Measurements from ENCODE around the gene FAM20B.
"Not testable (repeated sequence)": the region's sequence is repeated elsewhere in the genome, so short reads cannot be mapped to it uniquely, and the experiment has no call there.

The FAM20B gene

DNA sequence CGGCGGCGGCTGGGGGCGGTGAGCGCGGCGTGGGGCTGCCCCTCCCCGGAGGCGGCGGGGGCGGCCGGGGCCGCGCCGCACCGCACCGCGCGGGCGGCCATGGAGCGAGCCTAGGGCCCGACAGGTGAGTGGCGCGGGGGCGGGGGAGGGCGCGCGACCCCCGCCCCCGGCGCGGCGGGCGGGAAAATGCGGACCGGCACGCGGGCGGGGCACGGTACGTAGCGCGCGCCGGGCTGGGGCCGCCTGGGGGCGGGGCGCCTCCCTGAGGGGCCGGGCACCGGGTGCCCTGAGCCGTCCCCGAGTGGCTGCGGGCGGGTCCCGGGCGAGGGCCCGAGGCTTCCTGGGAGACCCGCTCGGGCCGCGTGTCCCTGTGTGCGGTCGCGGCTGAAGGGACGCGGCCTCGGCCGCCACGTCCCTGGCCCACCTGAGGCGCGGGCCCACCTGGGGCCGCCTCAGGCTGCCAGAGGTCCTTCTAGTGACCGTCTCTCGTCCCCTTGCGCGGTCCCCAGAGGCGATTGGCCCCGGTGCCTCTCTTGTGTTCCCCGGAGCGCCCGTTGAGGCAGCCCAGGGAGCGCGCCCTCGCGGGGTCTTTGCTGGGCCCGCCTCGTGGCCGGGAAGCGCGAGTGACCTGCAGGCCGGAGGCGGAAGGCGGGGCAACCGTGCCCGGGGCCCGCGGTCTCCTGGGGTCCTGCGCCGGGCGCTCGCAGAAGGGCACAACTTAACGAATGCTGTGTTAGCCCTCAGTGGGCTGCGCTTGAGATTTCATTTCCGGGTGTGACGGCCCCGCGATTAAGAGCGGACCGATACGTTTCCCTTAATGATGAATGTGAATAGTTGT, 500 bp downstream of the FAM20B start:
- peak; percentile 57 for DNase-seq

- no peak for DNase-seq
Observed at GRCh38 chr1:179026813-179027669, 1.3 kb downstream of the FAM20B start.

DNA sequence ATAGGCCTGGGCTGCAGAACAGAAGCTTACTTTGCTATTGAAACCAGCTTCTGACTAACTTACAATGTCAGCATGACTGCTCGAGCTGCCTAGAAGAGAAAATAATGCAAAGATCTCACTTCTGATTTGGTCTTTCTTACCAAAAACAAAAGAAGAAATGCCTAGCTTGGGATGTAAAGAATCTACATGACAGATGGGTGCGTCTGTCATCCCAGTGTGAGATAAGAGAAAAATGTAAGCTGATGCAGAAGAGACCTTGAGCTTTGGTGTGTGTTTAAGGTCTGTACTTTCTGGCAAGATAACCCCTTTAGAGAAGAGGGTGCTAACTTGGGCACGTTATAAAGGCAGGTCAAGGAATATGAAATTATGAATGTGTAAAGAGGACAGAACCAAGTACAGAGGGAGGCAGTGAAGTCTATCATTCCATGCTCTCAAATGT, 3.6 kb downstream of the FAM20B start:
- DNase-seq = no peak

DNA sequence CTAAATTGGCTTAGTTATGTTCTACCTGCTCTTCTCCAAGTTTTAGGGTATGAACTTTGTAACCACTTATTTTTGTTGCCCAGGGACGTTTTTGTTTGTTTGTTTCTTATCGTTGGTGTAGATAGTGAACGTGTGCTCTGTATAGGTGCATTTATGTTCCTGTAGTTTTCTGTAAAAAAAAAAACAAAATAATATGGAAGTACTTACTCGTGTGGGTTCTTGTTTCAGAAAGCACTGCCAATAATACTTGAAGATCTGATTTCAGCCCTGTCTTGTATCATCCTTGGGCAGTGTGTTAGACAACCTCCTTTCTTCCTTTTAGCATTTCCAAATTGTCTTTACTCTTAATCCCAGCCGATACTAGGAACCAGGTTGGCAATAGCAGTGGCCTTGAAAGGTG, 4.4 kb downstream of the FAM20B start:
- no peak for DNase-seq

- no peak for DNase-seq
Observed at GRCh38 chr1:179030683-179031082, 5.0 kb downstream of the FAM20B start.

DNA sequence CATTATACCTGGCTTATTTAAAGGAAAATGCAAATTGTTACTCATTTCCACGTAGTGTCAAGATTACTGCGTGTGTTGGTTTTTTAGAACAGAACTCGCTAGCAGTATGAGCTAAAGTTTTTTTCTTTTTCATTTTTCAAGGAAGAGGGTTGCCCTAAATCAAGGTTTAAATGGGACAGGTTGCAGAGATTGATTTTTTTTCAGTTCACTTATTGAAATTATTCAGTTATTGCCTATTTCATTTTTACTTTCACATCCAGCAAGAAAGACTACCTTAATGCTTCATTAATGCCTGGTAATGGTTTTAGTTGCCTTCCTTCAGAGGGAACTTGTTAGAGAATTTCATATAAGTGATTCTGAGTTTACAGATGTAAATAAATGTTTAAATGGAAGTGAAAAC, 5.6 kb downstream of the FAM20B start:
- no peak for DNase-seq

DNA sequence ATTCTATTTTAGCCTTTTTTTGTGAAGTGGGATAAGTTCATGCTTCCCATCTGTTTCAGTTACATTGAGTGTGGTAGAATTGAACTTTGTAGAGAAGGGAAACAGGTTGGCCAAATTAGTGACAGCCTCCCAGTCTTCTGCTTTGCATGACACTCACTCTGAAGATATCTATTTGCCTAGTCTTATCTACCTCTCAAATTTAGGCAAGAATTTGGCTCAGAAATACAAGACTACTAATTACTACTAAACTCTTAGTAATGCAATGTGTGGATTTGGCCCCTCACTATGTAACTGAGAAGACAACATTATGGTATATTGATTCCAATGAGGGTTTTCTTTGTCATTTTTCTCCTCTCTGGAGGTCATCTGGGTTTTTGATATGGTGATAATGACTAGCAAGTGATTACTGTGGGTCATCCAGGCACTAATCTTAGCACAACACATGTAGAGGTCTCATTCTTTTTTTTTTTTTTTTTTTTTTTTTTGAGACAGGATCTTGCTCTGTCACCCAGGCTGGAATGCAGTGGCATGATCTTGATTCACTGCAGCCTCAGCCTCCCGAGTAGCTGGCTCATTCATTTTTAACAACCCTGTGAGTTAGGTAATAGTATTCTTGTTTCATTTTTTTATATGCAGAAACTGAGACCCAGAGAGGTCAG, 6.3 kb downstream of the FAM20B start:
- DNase-seq = no peak

DNA sequence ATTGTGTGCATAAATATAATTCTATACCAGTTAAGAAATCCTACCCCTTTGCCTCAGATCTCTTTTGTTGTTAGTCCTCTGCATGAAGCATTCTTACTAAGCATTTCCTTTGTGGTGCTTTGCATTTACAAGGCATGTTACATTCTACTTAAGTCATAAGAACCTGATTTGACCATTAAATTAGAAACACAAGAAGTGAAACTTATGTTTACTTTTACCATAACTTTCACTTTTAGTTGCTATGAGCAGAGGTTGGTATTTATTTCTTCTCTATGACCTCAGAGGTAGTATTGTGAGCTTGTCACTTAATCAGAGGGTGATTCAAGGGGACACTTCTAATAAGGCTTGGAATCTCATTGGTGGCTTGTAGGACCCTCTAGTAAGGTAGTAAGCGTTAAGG, 9.0 kb downstream of the FAM20B start:
- no peak for DNase-seq

GRCh38 chr1:179036844-179037465, 11.3 kb downstream of the FAM20B start:
- DNase-seq = no peak

DNA sequence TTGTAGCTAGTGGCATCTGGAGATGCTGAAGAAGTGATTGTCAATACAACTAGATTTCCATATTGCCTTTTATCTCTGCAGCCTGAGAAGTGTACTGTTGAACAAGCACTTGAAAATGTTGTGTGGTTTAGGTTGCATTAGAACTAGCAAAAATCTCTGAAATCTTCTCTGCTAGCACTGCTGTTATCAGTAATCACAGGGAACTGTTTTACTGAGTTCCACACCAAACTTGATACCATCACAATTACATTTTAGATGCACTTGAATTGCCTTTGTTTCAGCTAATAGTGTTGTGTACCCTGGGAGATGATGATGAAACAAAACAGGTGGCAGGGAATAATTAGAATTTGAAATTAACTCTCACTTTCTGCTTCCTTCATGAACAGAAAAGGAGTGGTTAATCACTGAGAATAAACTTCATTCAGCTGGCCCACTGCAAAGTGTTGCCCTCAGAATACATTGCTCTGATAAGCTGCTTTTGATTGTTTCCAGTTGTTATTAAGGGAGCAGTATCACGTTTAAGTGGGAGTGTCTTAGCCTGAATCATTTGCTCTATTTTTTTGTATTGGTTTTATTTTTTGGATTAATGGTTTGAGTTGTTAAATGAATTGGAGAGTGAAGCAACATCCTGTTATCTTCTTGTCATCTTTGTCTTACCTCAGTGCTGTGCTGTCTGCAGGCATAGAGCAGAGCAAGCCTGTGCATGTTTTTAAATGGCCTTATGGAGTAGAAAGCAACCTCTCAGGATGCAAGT, 13.0 kb downstream of the FAM20B start:
- no peak for DNase-seq

GRCh38 chr1:179039502-179040174, 13.9 kb downstream of the FAM20B start:
- DNase-seq = not testable (repeated sequence)

- DNase-seq = not testable (repeated sequence)
Observed at GRCh38 chr1:179040175-179040551, 14.5 kb downstream of the FAM20B start.

DNA sequence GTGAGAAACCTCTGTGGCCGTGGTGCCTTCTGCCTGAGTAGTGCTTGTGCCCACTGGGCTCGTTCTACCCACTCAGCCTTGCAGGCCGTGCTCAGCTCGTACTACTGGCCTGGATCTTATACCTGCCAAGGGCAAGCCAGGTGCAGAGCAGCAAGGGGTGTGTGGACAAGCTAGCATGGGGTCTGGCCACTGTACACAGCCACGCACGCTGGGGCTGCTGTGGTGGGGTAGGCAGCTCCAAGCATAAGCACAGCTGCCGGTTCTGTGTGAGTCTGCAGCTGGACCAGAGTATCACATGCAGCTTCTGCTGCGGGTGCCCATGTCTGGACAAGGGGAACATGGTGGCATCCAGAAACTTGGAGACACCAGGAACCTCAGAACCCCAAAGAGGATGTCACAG, 16.4 kb downstream of the FAM20B start:
- no peak for DNase-seq

DNA sequence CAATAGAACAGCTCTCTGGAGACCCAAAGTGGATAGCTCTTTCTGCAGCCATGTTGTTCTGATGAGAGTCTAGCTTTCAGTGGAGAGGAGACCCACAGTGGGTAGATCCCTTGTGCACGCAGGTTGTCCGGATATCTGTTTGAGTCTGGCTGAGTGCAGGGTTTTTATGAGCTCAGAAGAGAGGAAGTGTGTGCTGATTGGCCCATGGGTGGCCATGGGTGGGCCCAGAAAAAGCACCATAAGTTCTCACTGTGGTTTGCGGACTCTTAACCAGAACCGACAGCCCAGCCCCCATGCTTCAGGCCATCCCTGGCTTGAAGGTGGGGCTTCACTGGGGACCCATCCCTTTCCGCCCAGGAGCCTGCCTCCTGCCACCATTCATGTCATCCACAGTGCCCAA, 17.0 kb downstream of the FAM20B start:
- DNase-seq = no peak

DNA sequence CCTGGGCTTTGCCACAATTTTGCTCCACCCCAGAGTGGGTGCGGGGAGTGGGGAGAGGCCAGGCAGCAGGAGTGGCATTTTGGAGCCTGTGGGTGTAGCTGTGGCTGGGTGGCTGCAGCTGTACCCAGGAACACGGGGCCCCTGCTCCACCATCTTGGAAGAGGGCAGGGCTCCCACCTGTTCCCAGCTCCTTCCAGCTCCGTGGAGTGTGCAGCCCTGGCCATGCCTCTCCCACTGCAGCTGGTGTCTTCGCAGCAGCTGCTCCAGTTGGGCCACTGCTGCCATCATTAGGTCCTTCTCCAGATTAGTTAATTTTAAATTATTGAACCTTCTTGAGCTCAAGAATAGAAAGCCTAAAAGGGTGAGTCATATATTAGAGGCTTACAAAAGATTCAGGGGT, 17.6 kb downstream of the FAM20B start:
- DNase-seq = no peak

DNA sequence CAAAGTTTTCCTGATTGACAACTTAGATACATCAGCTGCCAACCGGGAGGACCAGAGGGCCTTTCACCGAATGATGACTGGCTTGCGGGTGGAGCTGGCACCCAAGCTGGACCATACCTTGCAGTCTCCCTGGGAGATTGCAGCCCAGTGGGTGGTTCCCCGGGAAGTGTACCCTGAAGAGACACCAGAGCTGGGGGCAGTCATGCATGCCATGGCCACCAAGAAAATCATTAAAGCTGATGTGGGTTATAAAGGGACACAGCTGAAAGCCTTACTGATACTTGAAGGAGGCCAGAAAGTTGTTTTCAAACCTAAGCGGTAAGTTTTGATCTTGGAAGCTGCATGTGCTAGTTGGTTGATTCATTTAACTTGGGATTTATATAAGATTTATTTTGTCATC, 18.2 kb downstream of the FAM20B start:
- no peak for DNase-seq

GRCh38 chr1:179046808-179047635, 21.3 kb downstream of the FAM20B start:
- DNase-seq = no peak

- no peak for DNase-seq
Observed at GRCh38 chr1:179047636-179047997, 21.9 kb downstream of the FAM20B start.

GRCh38 chr1:179048339-179049124, 22.8 kb downstream of the FAM20B start:
- DNase-seq = no peak

DNA sequence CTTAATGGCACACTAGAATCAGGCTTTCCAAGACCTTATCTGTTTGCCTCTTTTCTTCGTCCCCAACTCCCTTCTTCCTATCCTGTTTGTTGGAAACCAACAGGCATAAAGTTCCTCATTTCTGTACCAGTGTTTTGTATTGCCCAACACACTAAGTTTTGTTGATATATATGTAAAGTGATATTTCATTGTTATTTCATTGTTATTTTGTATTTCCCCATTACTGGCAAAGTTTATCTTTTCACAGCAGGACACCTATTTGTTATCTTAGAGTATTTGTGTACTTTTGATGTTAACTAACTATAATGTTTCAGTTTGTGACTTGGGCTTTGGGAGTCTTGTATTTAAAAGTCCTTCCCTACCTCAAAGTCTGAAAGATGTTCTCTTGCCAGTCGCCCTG, 27.1 kb downstream of the FAM20B start:
- DNase-seq = no peak
